ENCODE measurements around the gene PRKCA. TPM values are rescaled to one million over a fixed set of nuclear protein-coding genes. Genes with fewer than 3 reads are reported as not detected.

PRKCA gene
- total and polyA plus RNA-seq, 2 experiments from 2014 or later: 6.4 to 35.4 TPM

GRCh38 chr17:66283971-66284370, 18.4 kb upstream of the PRKCA start:
- Mint-ChIP-seq H3K36me3 (ENCODE audit: low read depth) (no peaks in the 10 kb centered on the region), H3K4me1 (no peaks in the 10 kb centered on the region), H3K9me3 (no peaks in the 10 kb centered on the region), H3K4me3 (no peak overlapping the region), H3K27me3 (ENCODE audit: insufficient read depth, low read depth, poor library complexity) (peaks cover 3% of the 10 kb centered on the region), H3K27ac (no peak overlapping the region)
- TF ChIP-seq ZNF462 (CRISPR knock-in tag; IDR thresholded peaks at IDR 0.05) (no peak), JUNB (IDR thresholded peaks at IDR 0.05; ENCODE audit: unreplicated experiment) (no peak), CREB1 (CRISPR knock-in tag; IDR thresholded peaks at IDR 0.05; ENCODE audit: low read depth) (no peak), ZNF114 (CRISPR knock-in tag; IDR thresholded peaks at IDR 0.05) (no peak), ETS1 (IDR thresholded peaks at IDR 0.05) (no peak), POLR2AphosphoS5 (IDR thresholded peaks at IDR 0.05; ENCODE audit: low read depth) (no peak), STAT1 (IDR thresholded peaks at IDR 0.05; ENCODE audit: unreplicated experiment) (no peak), ZNF331 (CRISPR knock-in tag; IDR thresholded peaks at IDR 0.05; ENCODE audit: low read depth) (no peak), EZH2phosphoT487 (IDR thresholded peaks at IDR 0.05; ENCODE audit: unreplicated experiment) (no peak), NANOG (IDR thresholded peaks at IDR 0.05; ENCODE audit: borderline replicate concordance) (no peak)
- TF ChIP-seq, protein P1, sequence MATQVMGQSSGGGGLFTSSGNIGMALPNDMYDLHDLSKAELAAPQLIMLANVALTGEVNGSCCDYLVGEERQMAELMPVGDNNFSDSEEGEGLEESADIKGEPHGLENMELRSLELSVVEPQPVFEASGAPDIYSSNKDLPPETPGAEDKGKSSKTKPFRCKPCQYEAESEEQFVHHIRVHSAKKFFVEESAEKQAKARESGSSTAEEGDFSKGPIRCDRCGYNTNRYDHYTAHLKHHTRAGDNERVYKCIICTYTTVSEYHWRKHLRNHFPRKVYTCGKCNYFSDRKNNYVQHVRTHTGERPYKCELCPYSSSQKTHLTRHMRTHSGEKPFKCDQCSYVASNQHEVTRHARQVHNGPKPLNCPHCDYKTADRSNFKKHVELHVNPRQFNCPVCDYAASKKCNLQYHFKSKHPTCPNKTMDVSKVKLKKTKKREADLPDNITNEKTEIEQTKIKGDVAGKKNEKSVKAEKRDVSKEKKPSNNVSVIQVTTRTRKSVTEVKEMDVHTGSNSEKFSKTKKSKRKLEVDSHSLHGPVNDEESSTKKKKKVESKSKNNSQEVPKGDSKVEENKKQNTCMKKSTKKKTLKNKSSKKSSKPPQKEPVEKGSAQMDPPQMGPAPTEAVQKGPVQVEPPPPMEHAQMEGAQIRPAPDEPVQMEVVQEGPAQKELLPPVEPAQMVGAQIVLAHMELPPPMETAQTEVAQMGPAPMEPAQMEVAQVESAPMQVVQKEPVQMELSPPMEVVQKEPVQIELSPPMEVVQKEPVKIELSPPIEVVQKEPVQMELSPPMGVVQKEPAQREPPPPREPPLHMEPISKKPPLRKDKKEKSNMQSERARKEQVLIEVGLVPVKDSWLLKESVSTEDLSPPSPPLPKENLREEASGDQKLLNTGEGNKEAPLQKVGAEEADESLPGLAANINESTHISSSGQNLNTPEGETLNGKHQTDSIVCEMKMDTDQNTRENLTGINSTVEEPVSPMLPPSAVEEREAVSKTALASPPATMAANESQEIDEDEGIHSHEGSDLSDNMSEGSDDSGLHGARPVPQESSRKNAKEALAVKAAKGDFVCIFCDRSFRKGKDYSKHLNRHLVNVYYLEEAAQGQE (IDR thresholded peaks at IDR 0.05; ENCODE audit: unreplicated experiment): no peak
- Histone ChIP-seq H3K4me3 (no peak overlapping the region), H2AFZ (no peak overlapping the region; the same call in 1 of the 2 replicates), H4K20me1 (replicated peaks; ENCODE audit: insufficient read depth) (no peaks in the 10 kb centered on the region), H3K27ac (ENCODE audit: low read depth) (no peak overlapping the region), H3K27me3 (ENCODE audit: insufficient read depth) (no peaks in the 10 kb centered on the region), H3K9me2 (ENCODE audit: insufficient read depth) (no peaks in the 10 kb centered on the region), H3K4me2 (no peak overlapping the region), H3K36me3 (ENCODE audit: insufficient read depth) (no peaks in the 10 kb centered on the region), H3F3A (replicated peaks; ENCODE audit: low read depth) (no peaks in the 10 kb centered on the region), H3K4me1 (ENCODE audit: insufficient read depth) (no peaks in the 10 kb centered on the region), H3K79me2 (replicated peaks; ENCODE audit: insufficient read depth) (no peaks in the 10 kb centered on the region)
- ATAC-seq (no peak), DNase-seq (ENCODE audit: low spot score) (no peak)
